GM12878 (cell line): Measurements from ENCODE around the gene COL5A3. TPM values are rescaled to one million over a fixed set of nuclear protein-coding genes. Genes with fewer than 3 reads are reported as not detected.
A peak's percentile ranks its signal among the peaks of the same experiment; 100 is the strongest.

ENCODE experiments used
- ATAC-seq: fragments of 200-7000 bp; cut with Tn5 transposase; 3 replicates; pipeline ENCODE4 v1.9.1; 2020; ENCODE audit warnings: mild to moderate bottlenecking, moderate library complexity
- BruUV-seq: library from RNA; stranded (reverse); fragments of 400-500 nt; replicated peaks from 2 replicates; lab custom pipeline; 2021; lab: Mats Ljungman, UMichigan
- CTCF ChIA-PET: fragments of 300-600 bp; sonication (Branson Sonifier 250); formaldehyde crosslinking; extraction: SDS; loops from one replicate; lab custom pipeline; 2021; ENCODE audit warnings: inconsistent platforms; lab: Yijun Ruan, JAX
- POLR2A ChIA-PET: fragments of 350-600 bp; formaldehyde crosslinking; extraction: SDS; loops from one replicate; lab custom pipeline; 2021; ENCODE audit warnings: inconsistent platforms; lab: Charles Lee
- RAD21 ChIA-PET: fragments of 300-600 bp; sonication (Branson Sonifier 250); formaldehyde crosslinking; loops from one replicate; lab custom pipeline; 2023; ENCODE audit warnings: antibody characterized with exemption; ENCODE audit not compliant: unreplicated experiment; lab: Charles Lee
- SMC1A ChIA-PET: fragments of 300-600 bp; sonication (Branson Sonifier 250); formaldehyde crosslinking; loops from one replicate; lab custom pipeline; 2023; ENCODE audit not compliant: unreplicated experiment, uncharacterized antibody; lab: Charles Lee
- DNase-seq: peaks from one replicate; pipeline ENCODE4 v3.0.0-alpha.2; 2011; ENCODE audit warnings: low read depth, low spot score
- FAIRE-seq: peaks from 3 replicates; lab custom pipeline; 2011; peaks lifted over from hg19 to GRCh38; lab: Jason Lieb, UNC
- H2AFZ ChIP-seq: 2 replicates; pipeline ENCODE4 v1.6.0; 2011; ENCODE audit warnings: low read depth, low read length, control low read depth; ENCODE audit not compliant: control insufficient read depth
- H3K27ac ChIP-seq: 2 replicates; pipeline ENCODE4 v1.5.1; 2011; ENCODE audit warnings: control low read depth; ENCODE audit not compliant: control insufficient read depth, insufficient read depth
- H3K27me3 ChIP-seq, 2 experiments: replicated peaks in 1 of 2; 2 replicates each; pipeline versions ENCODE4 v1.6.0 to v1.6.1; 2011; ENCODE audit warnings: low read length in 1 of 2; ENCODE audit not compliant: control insufficient read depth in 2 of 2, insufficient read depth in 2 of 2
- H3K36me3 ChIP-seq, 2 experiments: 2 replicates each; pipeline ENCODE4 v1.5.1; 2011; ENCODE audit warnings: low read length in 1 of 2; ENCODE audit not compliant: control insufficient read depth in 2 of 2, insufficient read depth in 2 of 2
- H3K4me1 ChIP-seq: 2 replicates; pipeline ENCODE4 v1.6.1; 2011; ENCODE audit warnings: mild to moderate bottlenecking, low read length, moderate library complexity, mixed read lengths; ENCODE audit not compliant: control insufficient read depth, insufficient read depth
- H3K4me2 ChIP-seq: 2 replicates; pipeline ENCODE4 v1.6.0; 2011; ENCODE audit warnings: control low read depth; ENCODE audit not compliant: control insufficient read depth, insufficient read depth
- H3K4me3 ChIP-seq: fragments of 200-600 bp; sonication (generic); 2 replicates; pipeline ENCODE4 v1.5.1; 2016
- H3K79me2 ChIP-seq: 2 replicates; pipeline ENCODE4 v1.6.0; 2011; ENCODE audit warnings: low read length; ENCODE audit not compliant: control insufficient read depth, insufficient read depth
- H3K9ac ChIP-seq: 2 replicates; pipeline ENCODE4 v1.8.0; 2011; ENCODE audit warnings: low read length, control low read depth, mixed read lengths; ENCODE audit not compliant: control insufficient read depth, insufficient read depth
- H3K9me3 ChIP-seq: replicated peaks from 3 replicates; pipeline ENCODE4 v1.5.1; 2011; ENCODE audit warnings: mild to moderate bottlenecking, low read length; ENCODE audit not compliant: control insufficient read depth, insufficient read depth
- H4K20me1 ChIP-seq: 2 replicates; pipeline ENCODE4 v1.6.0; 2011; ENCODE audit not compliant: control insufficient read depth, insufficient read depth
- BHLHE40 ChIP-seq, 2 experiments: fragments of 450-650 bp in 1 of 2; IDR thresholded peaks; 2 replicates each; pipeline ENCODE4 v1.6.1; 2011 to 2017; ENCODE audit warnings: low read depth in 2 of 2, borderline replicate concordance in 1 of 2, improper control_type of control experiment in 1 of 2, low read length in 1 of 2, mild to moderate bottlenecking in 1 of 2
- FOS ChIP-seq: IDR thresholded peaks from 3 replicates; pipeline ENCODE4 v1.6.1; 2011; ENCODE audit warnings: borderline replicate concordance; ENCODE audit not compliant: insufficient read length; ENCODE audit errors: extremely low read depth
- IRF4 ChIP-seq: IDR thresholded peaks from 2 replicates; pipeline ENCODE4 v1.6.1; 2011; ENCODE audit warnings: low read depth, low read length
- NFXL1 ChIP-seq: fragments of 450-650 bp; IDR thresholded peaks from 2 replicates; pipeline ENCODE4 v1.6.1; 2017; ENCODE audit warnings: antibody characterized with exemption, mild to moderate bottlenecking, borderline replicate concordance
- WGBS: methylation state at CpG from one replicate; pipeline ENCODE4 v1.1.6; 2016; ENCODE audit warnings: low lambda C conversion rate; ENCODE audit not compliant: insufficient replicate concordance, insufficient coverage; ENCODE audit errors: missing lambda C conversion rate; 5-methylcytosine and 5-hydroxymethylcytosine counted together
- in situ Hi-C: fragments of 300-500 bp; cut with MboI; formaldehyde crosslinking; loops from 9 replicates; pipeline ENCODE4 v1.14.3; 2018; ENCODE audit warnings: mixed read lengths
- intact Hi-C: fragments of 100-400 bp; cut with micrococcal nuclease; formaldehyde crosslinking; loops from one replicate; pipeline ENCODE4 v1.14.2; 2022; ENCODE audit not compliant: unreplicated experiment
- polyA plus RNA-seq, 11 experiments: library from polyadenylated mRNA; depleted of rRNA in 4 of 11; unstranded in 6 of 11; stranded (reverse) in 5 of 11; fragments of >200 nt; fragmentation: Nextera tagmentation in 4 of 11; fragmentation: Illumina TruSeq in 1 of 11; extraction: Ambion mirVana in 4 of 11; extraction: Trizol in 1 of 11; gene quantifications; 1 replicate in 1 of 11; 2 replicates in 10 of 11; pipeline versions ENCODE4 v1.2.1 to v1.2.3, GENCODE V29; 2011 to 2016; ENCODE audit warnings: inconsistent platforms in 2 of 11, missing spikeins in 2 of 11, low read depth in 1 of 11
- total RNA-seq, 4 experiments: library from RNA; depleted of rRNA in 3 of 4; stranded (reverse); fragments of >200 nt in 3 of 4; fragmentation: Illumina TruSeq in 1 of 4; extraction: Trizol in 1 of 4; gene quantifications; 2 replicates each; pipeline versions ENCODE4 v1.2.1 to v1.2.3, GENCODE V29; 2013 to 2021
- TF ChIP-seq, protein P1 (sequence below): fragments of 450-650 bp; formaldehyde crosslinking; IDR thresholded peaks from 2 replicates; pipeline ENCODE4 v1.4.0; 2022; ENCODE audit warnings: mild to moderate bottlenecking, moderate library complexity
- TF ChIP-seq, protein P2 (sequence below): IDR thresholded peaks from 2 replicates; pipeline ENCODE4 v1.6.1; 2012; ENCODE audit warnings: low read length, inconsistent platforms

The COL5A3 gene
- total and polyA plus RNA-seq, 10 of the 15 experiments (the other 5 are each of a cell fraction or from before 2014, with no cell fraction given) = under 0.01 to 8.3 (median 0.10) TPM; not detected in 2

DNA sequence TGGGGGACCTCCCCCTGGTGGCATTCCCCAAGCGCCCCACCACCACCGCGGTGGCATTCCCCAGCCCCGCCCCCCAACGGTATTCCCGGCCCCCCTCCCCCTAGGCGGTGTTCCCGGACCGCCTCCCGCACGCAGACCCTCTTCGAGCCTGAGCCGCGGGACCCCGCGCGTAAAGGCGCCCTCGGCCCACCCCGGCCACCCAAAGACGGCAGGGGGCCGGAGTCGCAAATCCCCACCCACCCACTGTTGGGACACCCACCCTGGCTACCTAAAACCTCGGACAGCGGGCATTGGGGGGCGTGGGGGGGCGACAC is 96.3 kb downstream of the COL5A3 start:
- TF ChIP-seq FOS (no peak), NFXL1 (no peak), IRF4 (no peak), BHLHE40 (IDR thresholded peaks at IDR 0.05; ENCODE audit: borderline replicate concordance in 1 of 2, low read depth in 2 of 2, low read length in 1 of 2) (no peak)
- TF ChIP-seq, protein P1, sequence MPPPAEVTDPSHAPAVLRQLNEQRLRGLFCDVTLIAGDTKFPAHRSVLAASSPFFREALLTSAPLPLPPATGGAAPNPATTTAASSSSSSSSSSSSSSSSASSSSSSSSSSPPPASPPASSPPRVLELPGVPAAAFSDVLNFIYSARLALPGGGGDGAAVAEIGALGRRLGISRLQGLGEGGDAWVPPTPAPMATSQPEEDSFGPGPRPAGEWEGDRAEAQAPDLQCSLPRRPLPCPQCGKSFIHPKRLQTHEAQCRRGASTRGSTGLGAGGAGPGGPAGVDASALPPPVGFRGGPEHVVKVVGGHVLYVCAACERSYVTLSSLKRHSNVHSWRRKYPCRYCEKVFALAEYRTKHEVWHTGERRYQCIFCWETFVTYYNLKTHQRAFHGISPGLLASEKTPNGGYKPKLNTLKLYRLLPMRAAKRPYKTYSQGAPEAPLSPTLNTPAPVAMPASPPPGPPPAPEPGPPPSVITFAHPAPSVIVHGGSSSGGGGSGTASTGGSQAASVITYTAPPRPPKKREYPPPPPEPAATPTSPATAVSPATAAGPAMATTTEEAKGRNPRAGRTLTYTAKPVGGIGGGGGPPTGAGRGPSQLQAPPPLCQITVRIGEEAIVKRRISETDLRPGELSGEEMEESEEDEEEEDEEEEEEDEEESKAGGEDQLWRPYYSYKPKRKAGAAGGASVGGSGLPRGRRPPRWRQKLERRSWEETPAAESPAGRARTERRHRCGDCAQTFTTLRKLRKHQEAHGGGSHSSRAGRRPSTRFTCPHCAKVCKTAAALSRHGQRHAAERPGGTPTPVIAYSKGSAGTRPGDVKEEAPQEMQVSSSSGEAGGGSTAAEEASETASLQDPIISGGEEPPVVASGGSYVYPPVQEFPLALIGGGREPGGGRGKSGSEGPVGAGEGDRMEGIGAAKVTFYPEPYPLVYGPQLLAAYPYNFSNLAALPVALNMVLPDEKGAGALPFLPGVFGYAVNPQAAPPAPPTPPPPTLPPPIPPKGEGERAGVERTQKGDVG (CRISPR knock-in tag) = no peak
- TF ChIP-seq, protein P2, sequence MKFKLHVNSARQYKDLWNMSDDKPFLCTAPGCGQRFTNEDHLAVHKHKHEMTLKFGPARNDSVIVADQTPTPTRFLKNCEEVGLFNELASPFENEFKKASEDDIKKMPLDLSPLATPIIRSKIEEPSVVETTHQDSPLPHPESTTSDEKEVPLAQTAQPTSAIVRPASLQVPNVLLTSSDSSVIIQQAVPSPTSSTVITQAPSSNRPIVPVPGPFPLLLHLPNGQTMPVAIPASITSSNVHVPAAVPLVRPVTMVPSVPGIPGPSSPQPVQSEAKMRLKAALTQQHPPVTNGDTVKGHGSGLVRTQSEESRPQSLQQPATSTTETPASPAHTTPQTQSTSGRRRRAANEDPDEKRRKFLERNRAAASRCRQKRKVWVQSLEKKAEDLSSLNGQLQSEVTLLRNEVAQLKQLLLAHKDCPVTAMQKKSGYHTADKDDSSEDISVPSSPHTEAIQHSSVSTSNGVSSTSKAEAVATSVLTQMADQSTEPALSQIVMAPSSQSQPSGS = no peak
- POLR2A ChIA-PET = no interaction called here
- Histone ChIP-seq H3K4me3 (peak overlapping the region; percentile 52; the same call in 1 of the 2 replicates), H3K4me1 (peaks cover 6% of the 10 kb centered on the region), H2AFZ (no peak overlapping the region), H3K4me2 (peak overlapping the region; percentile 64), H3K36me3 (no peaks in the 10 kb centered on the region), H3K79me2 (no peaks in the 10 kb centered on the region), H3K9me3 (no peaks in the 10 kb centered on the region), H3K27ac (no peak overlapping the region), H3K27me3 (peaks cover 6 to 9% of the 10 kb centered on the region in 2 experiments), H4K20me1 (no peaks in the 10 kb centered on the region), H3K9ac (no peak overlapping the region)
- no peak for DNase-seq
- SMC1A ChIA-PET = no interaction called here
- FAIRE-seq = no peak
- BruUV-seq = no TSS peak
- intact Hi-C loops = no loop called here
- ATAC-seq = no peak
- 6% methylated on average over 7 of the region's 27 CpGs for WGBS
- in situ Hi-C loops = loop anchor here (10.0 kb wide), 1 partner anchor 779 kb away; no protein-coding TSS in a partner anchor
- RAD21 ChIA-PET = no interaction called here
- CTCF ChIA-PET = no interaction called here
